HepG2 (cell line): ENCODE data around the gene TTBK1. TPM values are rescaled to one million over a fixed set of nuclear protein-coding genes. Genes with fewer than 3 reads are reported as not detected.
A peak's percentile ranks its signal among the peaks of the same experiment; 100 is the strongest.

ENCODE experiments used
- ATAC-seq: fragments of 200-7000 bp; cut with Tn5 transposase; 3 replicates; pipeline ENCODE4 v1.9.1; 2020; ENCODE audit warnings: mild to moderate bottlenecking, moderate library complexity
- BruUV-seq: library from RNA; stranded (reverse); fragments of 400-500 nt; replicated peaks from 2 replicates; lab custom pipeline; 2021; lab: Mats Ljungman, UMichigan
- CTCF ChIA-PET: fragments of 300-600 bp; formaldehyde crosslinking; extraction: SDS; loops from one replicate; lab custom pipeline; 2021; ENCODE audit warnings: low total read pairs, inconsistent platforms, low intra/inter-chr PET ratio; lab: Yijun Ruan, JAX
- POLR2A ChIA-PET: fragments of 350-600 bp; sonication (Branson Sonifier 250); formaldehyde crosslinking; loops from one replicate; lab custom pipeline; 2020; ENCODE audit warnings: antibody characterized with exemption, inconsistent platforms; lab: Yijun Ruan, JAX
- DNase-seq: peaks from one replicate; pipeline ENCODE4 v3.0.0-alpha.2; 2015; ENCODE audit warnings: low spot score
- FAIRE-seq: peaks from 3 replicates; lab custom pipeline; 2011; peaks lifted over from hg19 to GRCh38; lab: Jason Lieb, UNC
- H2AFZ ChIP-seq: one replicate; pipeline ENCODE4 v1.6.1; 2011; ENCODE audit warnings: low read length, inconsistent platforms
- H3K27ac ChIP-seq: fragments of 300-600 bp; 3 replicates; pipeline ENCODE4 v1.8.0; 2011; ENCODE audit warnings: mixed run types, mild to moderate bottlenecking, mixed read lengths, low read length, inconsistent platforms; ENCODE audit not compliant: insufficient read depth; ENCODE audit errors: extremely low read length
- H3K27me3 ChIP-seq, 2 experiments: fragments of 200-600 bp in 1 of 2; 2 replicates in 1 of 2; 3 replicates in 1 of 2; pipeline versions ENCODE4 v1.6.0 to v1.8.0; 2011; ENCODE audit warnings: low read length in 2 of 2, mild to moderate bottlenecking in 2 of 2, moderate library complexity in 2 of 2, inconsistent platforms in 1 of 2; ENCODE audit not compliant: insufficient read depth in 2 of 2, control insufficient read depth in 1 of 2
- H3K36me3 ChIP-seq, 2 experiments: fragments of 200-600 bp in 1 of 2; replicated peaks in 1 of 2; 2 replicates in 1 of 2; 3 replicates in 1 of 2; pipeline versions ENCODE4 v1.5.1 to v1.8.0; 2011; ENCODE audit warnings: low read length in 2 of 2, inconsistent platforms in 1 of 2; ENCODE audit not compliant: insufficient read depth in 2 of 2, control insufficient read depth in 1 of 2
- H3K4me1 ChIP-seq: 2 replicates; pipeline ENCODE4 v1.5.1; 2012; ENCODE audit warnings: low read length, inconsistent platforms; ENCODE audit not compliant: insufficient read depth
- H3K4me2 ChIP-seq: 2 replicates; pipeline ENCODE4 v1.6.0; 2011; ENCODE audit warnings: low read depth, low read length, inconsistent platforms
- H3K4me3 ChIP-seq, 3 experiments: fragments of 200-600 bp in 1 of 3; sonication (generic), shearing (Covaris generic) in 1 of 3; replicated peaks in 1 of 3; 2 replicates each; pipeline ENCODE4 v1.5.1; 2011 to 2016; ENCODE audit warnings: low read length in 3 of 3, inconsistent platforms in 2 of 3, low read depth in 2 of 3, mild to moderate bottlenecking in 2 of 3, control low read depth in 1 of 3, mixed read lengths in 1 of 3; ENCODE audit not compliant: insufficient read depth in 1 of 3
- H3K79me2 ChIP-seq: one replicate; pipeline ENCODE4 v1.6.1; 2011; ENCODE audit warnings: low read length, inconsistent platforms; ENCODE audit not compliant: insufficient read depth
- H3K9ac ChIP-seq: 2 replicates; pipeline ENCODE4 v1.6.0; 2011; ENCODE audit warnings: mild to moderate bottlenecking, low read depth, low read length, inconsistent platforms; ENCODE audit not compliant: insufficient read depth
- H3K9me3 ChIP-seq: 2 replicates; pipeline ENCODE4 v1.5.1; 2012; ENCODE audit warnings: mild to moderate bottlenecking, low read length
- H4K20me1 ChIP-seq: 2 replicates; pipeline ENCODE4 v1.6.0; 2011; ENCODE audit warnings: inconsistent platforms, mild to moderate bottlenecking, low read length, moderate library complexity; ENCODE audit not compliant: insufficient read depth
- BRCA1 ChIP-seq: sonication (generic); formaldehyde crosslinking; IDR thresholded peaks from 2 replicates; pipeline ENCODE4 v1.4.0; 2020; ENCODE audit warnings: missing genetic modification reagents
- FLYWCH1 ChIP-seq: sonication (generic); formaldehyde crosslinking; IDR thresholded peaks from 2 replicates; pipeline ENCODE4 v1.8.1; 2023; ENCODE audit warnings: mild to moderate bottlenecking, missing genetic modification reagents
- HDAC6 ChIP-seq: fragments of 200-600 bp; sonication (generic); IDR thresholded peaks from 2 replicates; pipeline ENCODE4 v1.7.0; 2017; ENCODE audit warnings: mild to moderate bottlenecking, antibody characterized with exemption, low read length, low read depth
- JUN ChIP-seq: sonication (generic); formaldehyde crosslinking; IDR thresholded peaks from 2 replicates; pipeline ENCODE4 v1.4.0; 2020; ENCODE audit warnings: mild to moderate bottlenecking, missing genetic modification reagents
- KDM2A ChIP-seq: sonication (generic); formaldehyde crosslinking; IDR thresholded peaks from 2 replicates; pipeline ENCODE4 v1.4.0; 2020; ENCODE audit warnings: low read depth, missing genetic modification reagents, borderline replicate concordance
- KDM5B ChIP-seq: sonication (generic); formaldehyde crosslinking; IDR thresholded peaks from 2 replicates; pipeline ENCODE4 v1.4.0; 2020; ENCODE audit warnings: missing genetic modification reagents, mild to moderate bottlenecking, borderline replicate concordance
- MEF2D ChIP-seq: sonication (generic); formaldehyde crosslinking; IDR thresholded peaks from 2 replicates; pipeline ENCODE4 v1.5.1; 2020; ENCODE audit warnings: mild to moderate bottlenecking, missing genetic modification reagents
- PTBP1 ChIP-seq: fragments of 200-400 bp; formaldehyde crosslinking; IDR thresholded peaks from 2 replicates; pipeline ENCODE4 v1.6.1; 2018; ENCODE audit warnings: low read length, low read depth; ENCODE audit not compliant: poor library complexity, severe bottlenecking
- REL ChIP-seq: sonication (generic); formaldehyde crosslinking; conservative IDR thresholded peaks from 2 replicates; pipeline ENCODE4 v1.8.0; 2022; ENCODE audit warnings: mild to moderate bottlenecking, missing genetic modification reagents, moderate library complexity
- SAFB2 ChIP-seq: sonication (generic); formaldehyde crosslinking; IDR thresholded peaks from 2 replicates; pipeline ENCODE4 v1.5.1; 2020; ENCODE audit warnings: missing genetic modification reagents, low read depth, mild to moderate bottlenecking, borderline replicate concordance
- SALL1 ChIP-seq: sonication (generic); formaldehyde crosslinking; IDR thresholded peaks from 2 replicates; pipeline ENCODE4 v1.8.0; 2022; ENCODE audit warnings: mild to moderate bottlenecking, missing genetic modification reagents
- SP4 ChIP-seq: sonication (generic); formaldehyde crosslinking; IDR thresholded peaks from 2 replicates; pipeline ENCODE4 v1.8.1; 2023; ENCODE audit warnings: mild to moderate bottlenecking, missing genetic modification reagents
- TARDBP ChIP-seq: sonication (generic); formaldehyde crosslinking; IDR thresholded peaks from 2 replicates; pipeline ENCODE4 v1.8.0; 2022; ENCODE audit warnings: mild to moderate bottlenecking, missing genetic modification reagents
- ZBTB21 ChIP-seq: sonication (generic); formaldehyde crosslinking; IDR thresholded peaks from 2 replicates; pipeline ENCODE4 v1.4.0; 2020; ENCODE audit warnings: missing genetic modification reagents
- ZBTB37 ChIP-seq: sonication (generic); formaldehyde crosslinking; IDR thresholded peaks from 2 replicates; pipeline ENCODE4 v1.4.0; 2020; ENCODE audit warnings: mild to moderate bottlenecking, missing genetic modification reagents
- ZBTB42 ChIP-seq: sonication (generic); formaldehyde crosslinking; IDR thresholded peaks from 2 replicates; pipeline ENCODE4 v1.5.0; 2020; ENCODE audit warnings: mild to moderate bottlenecking, missing genetic modification reagents
- ZMYM3 ChIP-seq: sonication (generic); formaldehyde crosslinking; IDR thresholded peaks from 2 replicates; pipeline ENCODE4 v1.5.1; 2020; ENCODE audit warnings: mild to moderate bottlenecking, missing genetic modification reagents
- ZNF101 ChIP-seq: sonication (generic); formaldehyde crosslinking; IDR thresholded peaks from 2 replicates; pipeline ENCODE4 v1.4.0; 2020; ENCODE audit warnings: mild to moderate bottlenecking, low read depth, missing genetic modification reagents, borderline replicate concordance
- ZNF550 ChIP-seq: sonication (generic); formaldehyde crosslinking; IDR thresholded peaks from 2 replicates; pipeline ENCODE4 v1.4.0; 2020; ENCODE audit warnings: mild to moderate bottlenecking, missing genetic modification reagents, borderline replicate concordance
- WGBS: methylation state at CpG from one replicate; pipeline ENCODE4 v1.1.6; 2017; ENCODE audit warnings: low lambda C conversion rate; 5-methylcytosine and 5-hydroxymethylcytosine counted together
- in situ Hi-C: cut with HindIII; loops from 2 replicates; pipeline ENCODE4 v1.10.0; 2017; ENCODE audit warnings: low pct_unique_long_range_greater_than_20kb; ENCODE audit not compliant: extremely low pct_ligation_motif_present
- intact Hi-C: fragments of 100-400 bp; cut with micrococcal nuclease; formaldehyde crosslinking; loops from one replicate; pipeline ENCODE4 v1.10.0; 2022; ENCODE audit not compliant: unreplicated experiment
- polyA plus RNA-seq, 8 experiments: library from polyadenylated mRNA; depleted of rRNA in 3 of 8; stranded (reverse) in 7 of 8; unstranded in 1 of 8; fragments of >200 nt; fragmentation: Illumina TruSeq in 4 of 8; extraction: Trizol in 4 of 8; gene quantifications; 2 replicates each; pipeline versions ENCODE4 v1.2.1 to v1.2.3, GENCODE V29; 2011 to 2016; ENCODE audit warnings: low read depth in 4 of 8, missing spikeins in 1 of 8, mixed read lengths in 1 of 8; ENCODE audit not compliant: insufficient read depth in 1 of 8
- total RNA-seq, 5 experiments: library from RNA; depleted of rRNA; stranded (reverse); fragments of >200 nt; fragmentation: Illumina TruSeq; extraction: Trizol; gene quantifications; 2 replicates each; pipeline ENCODE4 v1.2.3, GENCODE V29; 2016; ENCODE audit warnings: low read depth in 1 of 5

TTBK1 gene
- total and polyA plus RNA-seq, 2 of the 13 experiments (the other 11 are each of a cell fraction or from before 2014, with no cell fraction given): 0.24 to 0.33 TPM

GRCh38 chr6:43269273-43270007 is 26.2 kb downstream of the TTBK1 start (continued):
- 0 out of 2 replicates have a peak, but pooled peaks have one; percentile 20 for TF ChIP-seq ZBTB42 (CRISPR knock-in tag)
- no peak for TF ChIP-seq FLYWCH1
- TF ChIP-seq PTBP1: no peak
- no peak for TF ChIP-seq JUN (CRISPR knock-in tag)
- no peak for TF ChIP-seq ZBTB21 (CRISPR knock-in tag)
- TF ChIP-seq KDM2A (CRISPR knock-in tag): no peak
- TF ChIP-seq BRCA1 (CRISPR knock-in tag): no peak
- no peak for TF ChIP-seq KDM5B (CRISPR knock-in tag)

GRCh38 chr6:43271103-43271815 is 28.0 kb downstream of the TTBK1 start:
- Histone ChIP-seq H3K27me3 (no peaks in the 10 kb centered on the region), H3K79me2 (peaks cover 7% of the 10 kb centered on the region), H3K4me3 (peak overlapping the region in 1 of 3 experiments; percentile 53; a peak in 2 of 6 replicates), H3K36me3 (no peaks in the 10 kb centered on the region), H3K9me3 (no peaks in the 10 kb centered on the region), H3K27ac (peak overlapping the region; percentile 91), H4K20me1 (no peaks in the 10 kb centered on the region), H2AFZ (no peak overlapping the region), H3K9ac (peak overlapping the region; percentile 67), H3K4me1 (peaks cover 96% of the 10 kb centered on the region), H3K4me2 (peak overlapping the region; percentile 82)
- no peak for ATAC-seq
- FAIRE-seq: no peak
- ChIA-PET POLR2A (interaction anchor here (2.2 to 20.0 kb wide), 4 partner anchors 8 to 98 kb away, joined by 5 to 314 read pairs (median 72); partner anchors contain the start of genes SLC22A7 and ZNF318), CTCF (no interaction called here)
- DNase-seq: no peak
- intact Hi-C loops (no loop called here), in situ Hi-C loops (no loop called here)
- 90% methylated on average over 8 of the region's 8 CpGs for WGBS
- BruUV-seq: no TSS peak
- TF ChIP-seq SALL1 (CRISPR knock-in tag) (peak; percentile 16), REL (CRISPR knock-in tag) (peak; percentile 18; the same call in 1 of the 2 replicates), TARDBP (CRISPR knock-in tag) (0 out of 2 replicates have a peak, but pooled peaks have one; percentile 36), ZNF101 (CRISPR knock-in tag) (no peak), MEF2D (CRISPR knock-in tag) (0 out of 2 replicates have a peak, but pooled peaks have one; percentile 27), SP4 (CRISPR knock-in tag) (0 out of 2 replicates have a peak, but pooled peaks have one; percentile 67), SAFB2 (CRISPR knock-in tag) (0 out of 2 replicates have a peak, but pooled peaks have one; percentile 15), HDAC6 (no peak), ZNF550 (CRISPR knock-in tag) (0 out of 2 replicates have a peak, but pooled peaks have one; percentile 48), ZMYM3 (CRISPR knock-in tag) (peak; percentile 89; the same call in 1 of the 2 replicates), ZBTB37 (CRISPR knock-in tag) (no peak)
